ENCODE data around the gene HLCS. TPM values are rescaled to one million over a fixed set of nuclear protein-coding genes. Genes with fewer than 3 reads are reported as not detected.

The HLCS gene
- total and polyA plus RNA-seq, 10 of the 15 experiments (the other 5 are each of a cell fraction or from before 2014, with no cell fraction given), result 1.5 to 12.7 (median 9.6) TPM

- TF ChIP-seq SMAD5 (IDR thresholded peaks at IDR 0.05; ENCODE audit: low read depth) (no peak), ESRRA (IDR thresholded peaks at IDR 0.05; ENCODE audit: low read length) (no peak), MXI1 (IDR thresholded peaks at IDR 0.05; ENCODE audit: low read depth, low read length) (no peak), MEF2A (IDR thresholded peaks at IDR 0.05; ENCODE audit: insufficient read depth, low read depth, low read length) (no peak), ATF7 (IDR thresholded peaks at IDR 0.05; ENCODE audit: low read depth) (no peak), TBL1XR1 (IDR thresholded peaks at IDR 0.05; ENCODE audit: low read depth, low read length) (no peak), JUNB (IDR thresholded peaks at IDR 0.05) (no peak), CHD4 (IDR thresholded peaks at IDR 0.05) (no peak)
Observed at GRCh38 chr21:36918291-36918690, 48.2 kb downstream of the HLCS start (continued).

GRCh38 chr21:36917471-36918158 is 48.9 kb downstream of the HLCS start:
- intact Hi-C loops (cut with micrococcal nuclease; ENCODE audit: unreplicated experiment), result no loop called here
- ChIA-PET POLR2A (no interaction called here), RAD21 (ENCODE audit: unreplicated experiment) (interaction anchor here (1.2 kb wide), 1 partner anchor 412 kb away, joined by 4 read pairs; no protein-coding TSS in a partner anchor), CTCF (interaction anchor here (0.5 to 2.8 kb wide), 8 partner anchors 9 to 990 kb away, joined by 3 to 19 read pairs (median 3); no protein-coding TSS in a partner anchor), SMC1A (ENCODE audit: uncharacterized antibody, unreplicated experiment) (interaction anchor here (0.8 kb wide), 2 partner anchors 63 to 285 kb away, joined by 3 read pairs; no protein-coding TSS in a partner anchor)
- ATAC-seq (peak; percentile 22; the same call in 1 of the 3 replicates), FAIRE-seq (no peak), DNase-seq (ENCODE audit: low read depth, low spot score) (no peak)
- no peak overlapping the region for H3K9ac ChIP-seq (ENCODE audit: control insufficient read depth, insufficient read depth, low read length)
- BruUV-seq (replicated peaks), result no TSS peak
- H3K27ac ChIP-seq (ENCODE audit: control insufficient read depth, insufficient read depth), result no peak overlapping the region
- no peak overlapping the region for H3K4me2 ChIP-seq (ENCODE audit: control insufficient read depth, insufficient read depth)
- H3K4me3 ChIP-seq, result no peak overlapping the region
- WGBS (ENCODE audit: insufficient coverage, insufficient replicate concordance, low lambda C conversion rate, missing lambda C conversion rate), result 86% methylated on average over 8 of the region's 8 CpGs
- H3K27me3 ChIP-seq (replicated peaks in 1 of 2; ENCODE audit: control insufficient read depth in 2 of 2, insufficient read depth in 2 of 2, low read length in 1 of 2), result no peaks in the 10 kb centered on the region
- in situ Hi-C loops (cut with MboI), result no loop called here
- no peaks in the 10 kb centered on the region; the same call in 1 of the 2 replicates for H4K20me1 ChIP-seq (ENCODE audit: control insufficient read depth, insufficient read depth)
- no peaks in the 10 kb centered on the region for H3K4me1 ChIP-seq (ENCODE audit: control insufficient read depth, insufficient read depth, low read length)
- H3K79me2 ChIP-seq (ENCODE audit: control insufficient read depth, insufficient read depth, low read length), result no peaks in the 10 kb centered on the region
- TF ChIP-seq RAD21 (IDR thresholded peaks at IDR 0.05; ENCODE audit: insufficient read depth, low read depth, low read length) (peak; percentile 23; the same call in 1 of the 2 replicates), GABPA (IDR thresholded peaks at IDR 0.05; ENCODE audit: low read depth) (no peak), SMC3 (IDR thresholded peaks at IDR 0.05; ENCODE audit: borderline replicate concordance, low read length) (peak; percentile 18; the same call in 1 of the 2 replicates), CTCF (IDR thresholded peaks at IDR 0.05 in 2 of 3, conservative IDR thresholded peaks at IDR 0.05 in 1 of 3; ENCODE audit: control insufficient read depth in 2 of 3, extremely low read depth in 1 of 3, insufficient read depth in 1 of 3, low read depth in 3 of 3, low read length in 3 of 3) (peak; percentile 30 to 38 (median 37); a peak in 4 of 6 replicates), YBX1 (IDR thresholded peaks at IDR 0.05) (no peak)
- H3K9me3 ChIP-seq (replicated peaks; ENCODE audit: control insufficient read depth, insufficient read depth, low read length), result no peaks in the 10 kb centered on the region
- H3K36me3 ChIP-seq (ENCODE audit: control insufficient read depth in 2 of 2, insufficient read depth in 2 of 2, low read length in 1 of 2), result no peaks in the 10 kb centered on the region
- H2AFZ ChIP-seq (ENCODE audit: control insufficient read depth, low read depth, low read length), result no peak overlapping the region

All from GM12878 (cell line).